HG02678 (cell line): ENCODE measurements around the gene CACNA1D.
A peak's percentile ranks its signal among the peaks of the same experiment; 100 is the strongest.

Source experiments
- ATAC-seq: cut with Tn5 transposase; IDR thresholded peaks from one replicate; pipeline ENCODE4 v1.9.1; 2021; ENCODE audit warnings: mild to moderate bottlenecking, moderate library complexity; ENCODE audit not compliant: unreplicated experiment

CACNA1D gene

GRCh38 chr3:53739966-53740365 is 245.6 kb downstream of the CACNA1D start:
- no peak for ATAC-seq

- no peak for ATAC-seq
These were observed 246.5 kb downstream of the CACNA1D start for GRCh38 chr3:53740956-53741355.

- ATAC-seq: no peak
These were observed 249.9 kb downstream of the CACNA1D start for GRCh38 chr3:53744351-53744750.

- no peak for ATAC-seq
These were observed 253.1 kb downstream of the CACNA1D start for GRCh38 chr3:53747559-53747958.

DNA sequence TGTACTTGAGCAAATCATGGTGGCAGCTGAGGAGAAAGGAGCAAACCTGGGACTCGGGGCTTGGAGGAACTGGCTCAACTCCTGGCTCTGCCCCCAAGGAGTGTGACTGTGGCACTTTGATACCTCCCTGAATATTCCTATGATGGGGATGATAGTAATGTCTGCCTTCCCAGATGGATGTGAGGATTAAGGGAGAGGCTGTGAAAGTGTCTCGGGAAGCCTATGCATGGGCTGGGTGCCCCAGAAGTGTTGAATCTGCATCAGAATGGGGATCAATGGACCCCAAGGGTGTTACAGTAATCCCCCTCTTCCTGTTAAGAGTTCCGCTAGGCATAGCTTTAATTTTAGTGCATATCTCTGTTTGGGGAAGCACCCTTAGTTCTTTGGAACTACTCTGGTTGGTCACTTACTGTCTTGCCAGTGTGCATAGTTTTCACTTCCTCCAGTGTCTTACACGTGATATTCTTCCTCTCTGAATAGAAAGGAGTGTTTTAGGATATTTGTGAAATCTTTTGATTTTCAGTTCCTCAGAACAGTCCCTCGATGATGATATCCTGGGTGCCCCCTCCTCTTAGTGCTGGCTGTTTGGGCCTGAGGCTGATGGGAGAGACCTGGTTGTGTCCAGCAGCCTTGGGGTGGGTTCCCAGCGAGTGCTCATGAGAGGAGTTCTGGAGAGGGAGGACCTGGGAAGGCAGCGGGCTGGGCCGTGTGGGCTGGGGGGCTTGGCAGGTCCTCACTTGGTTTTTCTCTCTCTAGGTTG is 254.3 kb downstream of the CACNA1D start:
- ATAC-seq: peak; percentile 81

DNA sequence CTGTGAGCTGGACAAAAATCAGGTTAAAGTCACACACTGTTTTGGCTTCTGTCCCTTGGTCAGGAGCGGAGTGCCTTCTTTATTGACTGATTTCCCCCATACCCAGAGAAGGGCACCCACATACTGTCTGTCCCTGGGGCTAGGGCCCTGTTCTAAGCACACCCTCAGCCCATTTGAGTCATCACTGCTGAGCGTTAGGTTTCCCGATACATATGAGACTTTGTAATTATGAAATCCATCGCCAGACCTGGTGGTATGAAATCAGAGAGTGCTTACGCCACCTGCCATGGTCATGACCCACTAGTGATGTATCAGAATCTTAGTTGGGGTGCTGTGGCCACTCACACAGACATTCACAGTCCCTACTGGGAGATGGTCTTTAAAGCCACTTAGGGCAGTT is 255.0 kb downstream of the CACNA1D start:
- ATAC-seq: no peak

- no peak for ATAC-seq
These were observed 256.1 kb downstream of the CACNA1D start for GRCh38 chr3:53750253-53751210.

DNA sequence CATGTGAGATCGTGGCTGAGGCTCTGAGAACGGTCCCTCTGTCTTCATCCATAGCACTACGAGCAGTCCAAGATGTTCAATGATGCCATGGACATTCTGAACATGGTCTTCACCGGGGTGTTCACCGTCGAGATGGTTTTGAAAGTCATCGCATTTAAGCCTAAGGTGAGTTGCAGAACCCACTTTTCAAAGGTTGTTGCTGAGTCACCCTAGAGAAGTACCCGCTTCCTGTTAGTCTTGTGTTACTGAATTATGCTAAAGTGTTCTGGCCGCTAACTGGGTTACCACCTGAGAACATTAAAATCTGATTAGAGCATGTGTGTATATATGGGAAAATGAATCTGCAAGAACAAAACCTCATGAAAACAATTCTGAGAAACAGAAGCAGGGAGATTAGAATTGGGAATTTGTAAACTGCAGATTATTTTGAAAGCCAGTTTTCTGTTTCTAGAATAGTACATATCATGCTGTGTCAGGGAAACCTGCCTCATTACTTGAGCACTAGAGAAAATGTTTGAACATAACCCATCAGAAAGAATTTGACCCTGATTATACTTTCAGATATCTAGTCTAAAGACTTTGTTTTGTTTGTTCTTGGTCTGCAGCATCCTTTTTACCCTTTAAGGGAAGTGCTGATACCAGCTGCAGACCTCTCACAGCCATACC is 259.2 kb downstream of the CACNA1D start:
- ATAC-seq: peak; percentile 49

GRCh38 chr3:53754325-53754724 is 259.9 kb downstream of the CACNA1D start:
- no peak for ATAC-seq

- no peak for ATAC-seq
These were observed 264.4 kb downstream of the CACNA1D start for GRCh38 chr3:53758846-53759245.

GRCh38 chr3:53763353-53763752 is 268.9 kb downstream of the CACNA1D start:
- no peak for ATAC-seq

- ATAC-seq: no peak
These were observed 269.8 kb downstream of the CACNA1D start for GRCh38 chr3:53764026-53764775.

DNA sequence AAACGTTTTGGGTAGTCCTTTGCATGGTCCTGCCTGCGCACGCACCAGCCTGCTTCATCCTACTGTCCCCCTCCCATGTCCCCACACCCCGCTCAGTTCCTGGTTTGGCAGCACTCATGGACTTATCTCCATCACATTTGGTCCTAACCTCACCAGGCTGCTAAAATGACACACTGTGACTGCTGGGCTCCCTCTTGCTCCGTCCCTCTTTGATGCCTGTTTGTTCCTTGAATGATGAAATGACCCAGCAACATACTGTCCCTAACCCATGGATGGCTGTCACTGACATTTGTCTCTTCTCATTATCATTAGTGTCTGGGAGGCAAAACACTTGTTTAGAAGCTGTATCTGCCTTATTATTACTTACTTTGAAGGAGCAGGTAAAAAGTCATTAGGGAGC is 271.3 kb downstream of the CACNA1D start:
- ATAC-seq: no peak

- ATAC-seq: no peak
These were observed 272.3 kb downstream of the CACNA1D start for GRCh38 chr3:53766706-53767105.

- ATAC-seq: no peak
These were observed 274.4 kb downstream of the CACNA1D start for GRCh38 chr3:53768478-53769459.

GRCh38 chr3:53772562-53772961 is 278.2 kb downstream of the CACNA1D start:
- no peak for ATAC-seq

DNA sequence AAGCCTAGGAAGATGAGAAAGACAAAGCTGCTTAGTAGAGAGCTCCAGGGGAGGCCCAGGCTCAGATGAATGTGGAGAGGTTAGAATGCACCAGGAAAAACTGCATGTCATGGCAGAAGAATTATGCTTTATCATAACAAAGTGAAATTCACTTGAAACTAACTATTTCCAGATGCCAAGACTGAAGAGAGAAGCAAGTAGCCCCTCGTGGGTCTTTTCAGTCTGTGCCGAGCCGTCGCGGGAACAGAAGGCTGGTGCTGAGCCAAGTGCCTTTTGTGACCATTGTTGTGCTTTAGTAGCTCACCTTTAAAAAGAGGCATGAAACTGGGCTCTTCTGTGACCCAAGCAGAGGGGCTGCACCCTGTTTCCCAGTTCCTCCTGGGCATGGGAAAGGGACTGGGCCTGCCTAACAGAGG is 278.6 kb downstream of the CACNA1D start:
- ATAC-seq: no peak

DNA sequence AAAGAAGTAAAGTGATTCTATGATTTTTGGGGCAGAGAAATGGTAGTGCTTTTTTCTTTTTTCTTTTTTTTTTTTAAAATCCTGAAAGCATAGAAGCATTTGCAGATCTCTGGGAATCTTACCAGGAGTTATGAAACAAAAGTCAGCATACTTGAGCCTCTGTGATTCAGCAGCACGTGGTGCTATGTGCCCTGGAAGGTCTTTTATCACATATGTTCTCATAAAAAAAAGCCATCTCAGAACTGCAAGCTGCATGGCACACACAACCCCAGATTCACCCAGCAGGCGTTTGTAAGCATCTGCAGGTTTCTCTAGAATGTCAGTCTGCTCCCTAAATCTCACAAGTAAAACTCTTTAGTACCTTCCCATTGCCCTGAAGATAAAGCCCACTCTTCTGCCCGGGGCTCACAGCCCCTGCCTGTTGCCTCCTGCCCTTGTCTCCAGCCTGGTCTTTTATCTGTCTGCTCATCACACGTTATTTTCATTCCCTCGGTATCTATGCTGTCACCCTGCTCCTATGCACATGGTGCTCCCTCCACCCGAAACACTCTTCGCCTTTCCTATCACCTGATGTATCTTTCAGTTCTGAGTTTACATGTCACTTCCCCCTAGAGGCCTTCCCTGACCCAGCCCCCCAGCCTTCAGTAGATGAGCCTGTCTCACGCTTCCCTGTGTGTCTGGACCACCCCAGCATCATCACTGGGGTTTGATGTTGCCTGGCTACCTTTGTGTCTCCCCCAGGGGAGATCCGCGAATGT is 279.4 kb downstream of the CACNA1D start:
- peak; percentile 86 for ATAC-seq

DNA sequence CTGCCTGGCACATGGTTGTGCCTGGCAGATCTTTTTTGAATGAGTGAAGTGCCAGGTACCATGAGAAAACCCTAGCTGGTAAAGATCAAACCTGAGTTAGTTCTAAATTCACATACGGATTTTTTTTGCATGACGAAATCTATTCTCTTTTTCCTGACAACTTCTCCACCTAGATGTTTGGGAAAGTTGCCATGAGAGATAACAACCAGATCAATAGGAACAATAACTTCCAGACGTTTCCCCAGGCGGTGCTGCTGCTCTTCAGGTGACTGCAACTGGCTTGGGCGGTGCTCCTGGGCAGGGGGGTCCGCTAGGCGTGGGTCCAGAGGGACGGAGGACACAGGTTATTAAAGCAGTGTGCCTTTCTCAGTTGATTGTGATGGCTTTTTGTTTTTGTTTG is 280.0 kb downstream of the CACNA1D start:
- ATAC-seq: no peak
